Effector memory CD4-positive, alpha-beta T cell (primary cell): Measurements from ENCODE around the gene AREL1.
"Not testable (repeated sequence)": the region's sequence is repeated elsewhere in the genome, so short reads cannot be mapped to it uniquely, and the experiment has no call there.

ENCODE experiments used
- DNase-seq, 3 donors: peaks; one replicate each; pipeline ENCODE4 v3.0.0-alpha.2; 2020
- H3K27ac ChIP-seq: 2 replicates; pipeline ENCODE4 v1.7.0; 2013; ENCODE audit warnings: mild to moderate bottlenecking, low read length, moderate library complexity; ENCODE audit not compliant: insufficient read depth, poor library complexity, severe bottlenecking
- H3K27me3 ChIP-seq: replicated peaks from 2 replicates; pipeline ENCODE4 v1.7.0; 2013; ENCODE audit warnings: mild to moderate bottlenecking, low read length; ENCODE audit not compliant: insufficient read depth, control insufficient read depth, poor library complexity, severe bottlenecking
- H3K36me3 ChIP-seq: 2 replicates; pipeline ENCODE4 v1.7.0; 2013; ENCODE audit warnings: mild to moderate bottlenecking, low read length, moderate library complexity; ENCODE audit not compliant: control insufficient read depth, insufficient read depth
- H3K4me1 ChIP-seq: 2 replicates; pipeline ENCODE4 v1.7.0; 2013; ENCODE audit warnings: low read length, mild to moderate bottlenecking; ENCODE audit not compliant: control insufficient read depth, insufficient read depth, poor library complexity, severe bottlenecking
- H3K4me3 ChIP-seq: 2 replicates; pipeline ENCODE4 v1.7.0; 2013; ENCODE audit warnings: low read length, low read depth, mild to moderate bottlenecking; ENCODE audit not compliant: insufficient read depth, poor library complexity, severe bottlenecking
- H3K9me3 ChIP-seq: 2 replicates; pipeline ENCODE4 v1.7.0; 2013; ENCODE audit warnings: mild to moderate bottlenecking, low read length, moderate library complexity; ENCODE audit not compliant: control insufficient read depth
- total RNA-seq, 3 donors: gene quantifications; one replicate each; lab custom pipeline; 2026; lab: John Stamatoyannopoulos, UW

Gene AREL1
- total RNA-seq, result 66.1 to 78.8 (median 70.0) reads per million in 3 donors

GRCh38 chr14:74712499-74713394 is at the start of gene AREL1, which contains the start of gene FCF1:
TSS of gene AREL1 (minus strand) at chr14:74713080. CDS start at chr14:74685615, 27,465 bp downstream.
TSS of gene FCF1 (plus strand) at chr14:74713144. CDS start at chr14:74713198, 54 bp downstream.
- Histone ChIP-seq H3K36me3 (peaks cover 20% of the 10 kb centered on the region), H3K27ac (peak within 1 kb of the TSS; percentile 80), H3K4me3 (peak within 1 kb of the TSS; percentile 71), H3K4me1 (peaks cover 13% of the 10 kb centered on the region), H3K27me3 (no peaks in the 10 kb centered on the region), H3K9me3 (no peaks in the 10 kb centered on the region)
- peak; percentile 67 to 79 (median 69) for DNase-seq

- not testable (repeated sequence) for H3K36me3 ChIP-seq, DNase-seq, H3K27ac ChIP-seq, H3K4me1 ChIP-seq, H3K9me3 ChIP-seq, H3K4me3 ChIP-seq, H3K27me3 ChIP-seq
Measured at GRCh38 chr14:74758505-74758904, 45.6 kb upstream of the AREL1 start.

- no peaks in the 10 kb centered on the region for H3K4me1 ChIP-seq
- H3K9me3 ChIP-seq, result no peaks in the 10 kb centered on the region
- H3K27me3 ChIP-seq, result no peaks in the 10 kb centered on the region
- no peak for DNase-seq
- no peaks in the 10 kb centered on the region for H3K36me3 ChIP-seq
- H3K27ac ChIP-seq, result no peak overlapping the region
- no peak overlapping the region for H3K4me3 ChIP-seq
Measured at GRCh38 chr14:74756326-74756725, 43.4 kb upstream of the AREL1 start.

- no peaks in the 10 kb centered on the region for H3K36me3 ChIP-seq
- DNase-seq, result no peak
- H3K9me3 ChIP-seq, result no peaks in the 10 kb centered on the region
- H3K4me1 ChIP-seq, result no peaks in the 10 kb centered on the region
- no peak overlapping the region for H3K4me3 ChIP-seq
- H3K27ac ChIP-seq, result no peak overlapping the region
- H3K27me3 ChIP-seq, result no peaks in the 10 kb centered on the region
Measured at GRCh38 chr14:74754899-74755298, 42.0 kb upstream of the AREL1 start.

- H3K9me3 ChIP-seq, result no peaks in the 10 kb centered on the region
- DNase-seq, result no peak
- H3K4me3 ChIP-seq, result no peak overlapping the region
- no peaks in the 10 kb centered on the region for H3K27me3 ChIP-seq
- H3K27ac ChIP-seq, result no peak overlapping the region
- no peaks in the 10 kb centered on the region for H3K4me1 ChIP-seq
- H3K36me3 ChIP-seq, result no peaks in the 10 kb centered on the region
Measured at GRCh38 chr14:74754157-74754556, 41.3 kb upstream of the AREL1 start.

- no peaks in the 10 kb centered on the region for H3K9me3 ChIP-seq
Measured at GRCh38 chr14:74747237-74747636, 34.4 kb upstream of the AREL1 start.

GRCh38 chr14:74739293-74740030 is 26.6 kb upstream of the AREL1 start:
- no peaks in the 10 kb centered on the region for H3K27me3 ChIP-seq
- DNase-seq, result no peak
- no peak overlapping the region for H3K27ac ChIP-seq
- no peak overlapping the region for H3K4me3 ChIP-seq
- H3K9me3 ChIP-seq, result no peaks in the 10 kb centered on the region
- H3K36me3 ChIP-seq, result peaks cover 19% of the 10 kb centered on the region
- no peaks in the 10 kb centered on the region for H3K4me1 ChIP-seq

More at GRCh38 chr14:74747237-74747636, 34.4 kb upstream of the AREL1 start:
- no peak for DNase-seq
- Histone ChIP-seq H3K27me3 (no peaks in the 10 kb centered on the region), H3K4me1 (no peaks in the 10 kb centered on the region), H3K4me3 (no peak overlapping the region), H3K27ac (no peak overlapping the region), H3K36me3 (no peaks in the 10 kb centered on the region)

GRCh38 chr14:74737753-74738325 is 25.0 kb upstream of the AREL1 start:
- DNase-seq, result no peak
- H3K27ac ChIP-seq, result no peak overlapping the region
- no peaks in the 10 kb centered on the region for H3K27me3 ChIP-seq
- no peak overlapping the region for H3K4me3 ChIP-seq
- H3K9me3 ChIP-seq, result no peaks in the 10 kb centered on the region
- H3K36me3 ChIP-seq, result peaks cover 33% of the 10 kb centered on the region
- H3K4me1 ChIP-seq, result no peaks in the 10 kb centered on the region

- no peak for DNase-seq
- Histone ChIP-seq H3K36me3 (peaks cover 45% of the 10 kb centered on the region), H3K4me3 (no peak overlapping the region), H3K9me3 (no peaks in the 10 kb centered on the region), H3K27ac (no peak overlapping the region), H3K4me1 (no peaks in the 10 kb centered on the region), H3K27me3 (no peaks in the 10 kb centered on the region)
Measured at GRCh38 chr14:74735125-74735524, 22.2 kb upstream of the AREL1 start.
